ENCODE results near the gene C1QTNF8.

DNA sequence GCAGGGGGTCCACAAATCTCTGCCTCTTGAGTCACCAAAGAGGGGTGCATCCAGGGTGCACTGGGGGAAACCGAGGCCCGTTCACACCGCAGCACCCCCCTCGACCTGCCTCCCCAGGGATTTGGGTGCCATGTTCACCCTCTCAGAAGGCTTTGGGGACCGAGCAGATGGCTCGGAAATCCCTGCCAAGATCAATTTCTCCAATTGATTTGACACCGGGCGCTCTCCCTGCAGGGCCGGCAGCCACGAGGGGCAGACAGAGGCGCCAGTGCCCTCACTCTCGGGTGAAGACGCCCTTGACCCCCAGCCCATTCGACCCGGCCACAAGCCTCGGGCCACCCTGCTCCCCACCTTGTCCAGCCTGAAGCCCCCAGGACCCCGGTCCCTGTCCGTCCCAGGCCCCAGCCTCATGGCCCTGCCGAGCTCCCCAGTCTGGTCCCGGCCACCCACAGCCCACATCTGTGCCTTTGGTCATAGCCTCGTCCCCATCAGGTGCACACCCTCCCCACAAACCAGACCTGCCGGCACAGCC lies 14.2 kb downstream of the C1QTNF8 start:
- no peak for TF ChIP-seq CTCF (IDR thresholded peaks at IDR 0.05)
- TF ChIP-seq POLR2A (IDR thresholded peaks at IDR 0.05), result no peak
- TF ChIP-seq EP300 (IDR thresholded peaks at IDR 0.05), result no peak
